HUES48 (cell line): ENCODE data around the gene RAD21L1.

ENCODE experiments used
- H3K27ac ChIP-seq: one replicate; pipeline ENCODE4 v1.7.0; 2013; ENCODE audit warnings: low read depth, low read length, inconsistent platforms
- H3K27me3 ChIP-seq: 2 replicates; pipeline ENCODE4 v1.6.1; 2013; ENCODE audit warnings: mild to moderate bottlenecking, low read length; ENCODE audit not compliant: control insufficient read depth, insufficient read depth
- H3K36me3 ChIP-seq: 2 replicates; pipeline ENCODE4 v1.6.1; 2013; ENCODE audit warnings: low read length; ENCODE audit not compliant: control insufficient read depth, insufficient read depth
- H3K4me1 ChIP-seq: 2 replicates; pipeline ENCODE4 v1.6.1; 2013; ENCODE audit warnings: mild to moderate bottlenecking, low read length; ENCODE audit not compliant: control insufficient read depth, insufficient read depth
- H3K4me3 ChIP-seq: 2 replicates; pipeline ENCODE4 v1.5.1; 2013; ENCODE audit warnings: mild to moderate bottlenecking, low read depth, low read length
- H3K9ac ChIP-seq: 2 replicates; pipeline ENCODE4 v1.6.1; 2013; ENCODE audit warnings: mild to moderate bottlenecking, low read depth, low read length, moderate library complexity
- H3K9me3 ChIP-seq: 2 replicates; pipeline ENCODE4 v1.6.1; 2013; ENCODE audit warnings: low read length; ENCODE audit not compliant: control insufficient read depth, insufficient read depth

RAD21L1 gene

DNA sequence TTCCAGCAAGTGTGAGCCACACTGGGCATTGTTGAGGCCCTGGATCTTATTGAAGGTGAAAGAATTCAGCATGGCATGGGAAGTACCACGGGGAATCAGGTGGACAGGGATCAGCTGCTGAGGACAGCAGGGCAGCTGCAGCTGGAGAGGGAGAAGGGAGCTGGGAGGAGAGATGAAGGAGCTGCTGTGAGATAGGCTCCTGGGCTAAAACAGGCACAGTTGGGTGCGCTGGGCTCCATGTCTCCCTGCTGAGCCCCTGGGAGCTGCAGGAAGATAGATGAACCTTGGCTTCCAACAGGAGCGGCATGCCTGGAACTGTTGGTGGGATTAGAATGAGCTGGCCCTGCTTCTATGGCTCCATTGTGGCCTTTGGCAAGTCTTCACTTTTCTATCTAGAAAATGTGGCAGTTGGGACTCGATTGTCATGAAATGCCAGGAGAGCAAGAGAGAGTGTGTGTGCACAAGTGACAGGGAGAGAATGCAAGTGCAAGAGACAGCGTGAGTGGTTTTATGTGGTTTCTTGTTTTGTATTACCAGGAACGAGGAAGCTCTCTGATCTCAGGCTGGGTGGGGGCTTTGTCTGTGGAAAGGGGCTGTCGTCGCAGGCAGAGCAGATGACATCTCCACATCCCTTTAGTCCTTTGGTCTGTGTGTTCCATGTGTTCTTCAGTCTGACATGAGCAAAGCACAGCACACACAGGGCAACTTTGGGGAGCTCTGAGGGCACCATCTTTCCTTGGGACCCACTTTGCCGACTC lies 60.6 kb downstream of the RAD21L1 start:
- no peaks in the 10 kb centered on the region for H3K27me3 ChIP-seq
- H3K4me3 ChIP-seq, result no peak overlapping the region
- no peaks in the 10 kb centered on the region for H3K4me1 ChIP-seq
- H3K9me3 ChIP-seq, result no peaks in the 10 kb centered on the region
- no peaks in the 10 kb centered on the region for H3K36me3 ChIP-seq
- no peak overlapping the region for H3K27ac ChIP-seq
- no peak overlapping the region for H3K9ac ChIP-seq

- Histone ChIP-seq H3K27ac (no peak overlapping the region), H3K9me3 (no peaks in the 10 kb centered on the region), H3K9ac (no peak overlapping the region), H3K4me1 (no peaks in the 10 kb centered on the region), H3K36me3 (no peaks in the 10 kb centered on the region), H3K4me3 (no peak overlapping the region), H3K27me3 (no peaks in the 10 kb centered on the region)
These were observed 61.5 kb downstream of the RAD21L1 start for GRCh38 chr20:1287306-1287705.

GRCh38 chr20:1287787-1288569 lies 62.1 kb downstream of the RAD21L1 start:
- H3K4me1 ChIP-seq, result no peaks in the 10 kb centered on the region
- no peaks in the 10 kb centered on the region for H3K9me3 ChIP-seq
- H3K27me3 ChIP-seq, result no peaks in the 10 kb centered on the region
- H3K4me3 ChIP-seq, result no peak overlapping the region
- no peak overlapping the region for H3K27ac ChIP-seq
- H3K9ac ChIP-seq, result no peak overlapping the region
- no peaks in the 10 kb centered on the region for H3K36me3 ChIP-seq

GRCh38 chr20:1291191-1291741 lies 65.4 kb downstream of the RAD21L1 start:
- H3K27ac ChIP-seq, result no peak overlapping the region

DNA sequence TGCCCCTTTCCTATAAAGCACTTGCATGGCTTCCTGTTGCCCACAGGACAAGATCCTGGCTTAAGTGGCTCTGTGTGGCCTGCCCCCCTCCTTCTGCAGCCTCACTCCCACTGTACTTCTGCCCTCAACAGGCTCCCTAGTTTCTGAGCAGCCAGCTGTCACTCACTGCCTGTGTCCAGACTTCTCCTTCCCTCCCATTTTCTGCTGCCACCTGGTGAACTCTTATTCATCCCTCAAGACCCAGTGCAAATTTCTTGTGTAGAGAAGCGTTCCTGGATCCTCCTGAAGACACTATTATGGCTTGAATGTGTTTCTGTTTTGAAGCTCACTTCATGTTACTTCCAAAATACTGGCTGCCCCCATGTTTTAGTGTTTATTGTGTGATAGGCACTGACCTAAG lies 66.8 kb downstream of the RAD21L1 start:
- H3K27me3 ChIP-seq, result no peaks in the 10 kb centered on the region
- H3K4me3 ChIP-seq, result no peak overlapping the region
- no peaks in the 10 kb centered on the region for H3K9me3 ChIP-seq
- H3K4me1 ChIP-seq, result no peaks in the 10 kb centered on the region
- H3K27ac ChIP-seq, result no peak overlapping the region
- H3K9ac ChIP-seq, result no peak overlapping the region
- H3K36me3 ChIP-seq, result no peaks in the 10 kb centered on the region

More at GRCh38 chr20:1291191-1291741, 65.4 kb downstream of the RAD21L1 start:
- no peak overlapping the region for H3K4me3 ChIP-seq
- no peaks in the 10 kb centered on the region for H3K27me3 ChIP-seq
- no peaks in the 10 kb centered on the region for H3K36me3 ChIP-seq
- no peaks in the 10 kb centered on the region for H3K9me3 ChIP-seq
- no peaks in the 10 kb centered on the region for H3K4me1 ChIP-seq
- H3K9ac ChIP-seq, result no peak overlapping the region

DNA sequence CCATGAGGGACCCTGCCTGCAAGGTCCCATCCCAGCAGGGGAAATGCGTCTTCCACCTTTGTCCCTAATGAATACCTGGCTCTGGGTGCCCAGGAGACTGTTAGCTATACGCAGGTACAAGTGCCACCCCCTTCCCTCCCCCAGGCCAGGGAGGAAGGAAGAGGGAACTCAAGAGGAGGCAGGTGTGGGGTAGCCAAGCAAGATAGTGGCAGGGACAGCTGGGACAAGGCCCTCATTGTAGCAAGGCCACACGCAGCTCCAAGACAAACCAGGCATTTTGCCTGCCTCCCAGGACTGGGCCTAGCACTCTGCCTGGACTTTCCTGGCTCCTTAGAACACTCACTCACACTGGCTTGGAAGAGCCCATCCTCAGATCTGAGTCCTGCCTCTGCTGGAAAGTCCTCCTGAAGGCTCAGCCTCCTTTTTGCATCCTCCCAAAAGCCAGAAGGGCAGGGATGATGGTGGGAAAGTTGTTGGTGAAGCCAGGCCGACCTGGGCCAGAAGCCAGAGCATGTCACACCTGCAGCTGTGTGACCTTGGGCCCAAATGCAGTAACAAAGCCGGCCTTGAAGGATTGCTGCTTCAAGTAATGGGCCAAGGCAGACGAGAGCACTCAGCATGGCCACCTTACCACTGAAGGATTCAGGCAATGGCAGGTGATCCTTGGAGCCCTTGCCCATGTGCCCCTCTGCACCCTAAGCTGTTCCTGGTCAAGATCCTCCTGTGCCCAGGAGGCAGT lies 68.0 kb downstream of the RAD21L1 start:
- H3K4me3 ChIP-seq, result no peak overlapping the region
- H3K27ac ChIP-seq, result no peak overlapping the region
- H3K4me1 ChIP-seq, result no peaks in the 10 kb centered on the region
- no peaks in the 10 kb centered on the region for H3K36me3 ChIP-seq
- no peaks in the 10 kb centered on the region for H3K27me3 ChIP-seq
- no peaks in the 10 kb centered on the region for H3K9me3 ChIP-seq
- no peak overlapping the region for H3K9ac ChIP-seq

GRCh38 chr20:1294497-1294896 lies 68.7 kb downstream of the RAD21L1 start:
- H3K4me1 ChIP-seq, result no peaks in the 10 kb centered on the region
- H3K27me3 ChIP-seq, result no peaks in the 10 kb centered on the region
- H3K9ac ChIP-seq, result no peak overlapping the region
- no peaks in the 10 kb centered on the region for H3K9me3 ChIP-seq
- H3K4me3 ChIP-seq, result no peak overlapping the region
- H3K27ac ChIP-seq, result no peak overlapping the region
- H3K36me3 ChIP-seq, result no peaks in the 10 kb centered on the region

DNA sequence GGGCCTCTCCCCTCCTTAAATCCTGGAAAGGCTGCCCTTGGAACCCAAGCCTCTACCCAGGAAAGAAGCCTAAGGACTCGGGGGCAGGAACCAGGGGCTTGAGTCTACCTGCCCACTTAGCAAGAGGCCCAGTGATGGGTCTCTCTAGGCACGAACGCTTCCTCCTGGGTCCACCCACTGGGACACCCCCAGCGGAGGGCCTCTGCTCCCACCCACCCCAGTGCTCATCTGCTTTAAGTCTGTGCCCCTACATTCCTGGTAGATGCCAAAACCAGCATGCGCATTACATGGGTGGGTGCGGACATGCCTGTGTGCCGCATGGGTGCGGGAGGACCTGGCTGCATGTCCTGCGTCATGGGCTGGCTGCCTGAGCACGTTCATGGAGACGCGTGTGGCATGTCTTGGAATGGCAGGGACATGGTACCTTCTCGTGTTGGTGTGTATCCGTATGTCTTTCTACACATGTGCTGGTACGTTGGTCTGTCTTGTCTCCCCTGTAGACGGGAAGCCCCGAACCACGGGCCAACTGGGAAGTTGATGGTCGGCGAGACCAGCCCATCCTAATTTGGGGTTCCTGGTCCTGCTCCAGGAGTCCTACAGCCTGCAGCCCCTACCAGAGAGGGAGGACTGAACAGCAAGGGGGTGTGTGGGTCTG lies 69.6 kb downstream of the RAD21L1 start:
- no peak overlapping the region for H3K27ac ChIP-seq
- H3K9ac ChIP-seq, result no peak overlapping the region
- no peaks in the 10 kb centered on the region for H3K4me1 ChIP-seq
- no peaks in the 10 kb centered on the region for H3K9me3 ChIP-seq
- no peaks in the 10 kb centered on the region for H3K27me3 ChIP-seq
- H3K4me3 ChIP-seq, result no peak overlapping the region
- H3K36me3 ChIP-seq, result no peaks in the 10 kb centered on the region

GRCh38 chr20:1296117-1296610 lies 70.3 kb downstream of the RAD21L1 start:
- H3K27me3 ChIP-seq, result no peaks in the 10 kb centered on the region
- no peaks in the 10 kb centered on the region for H3K36me3 ChIP-seq
- no peak overlapping the region for H3K9ac ChIP-seq

GRCh38 chr20:1296922-1297321 lies 71.1 kb downstream of the RAD21L1 start:
- Histone ChIP-seq H3K9me3 (no peaks in the 10 kb centered on the region), H3K4me1 (peaks cover 10% of the 10 kb centered on the region), H3K4me3 (no peak overlapping the region), H3K27ac (no peak overlapping the region), H3K27me3 (no peaks in the 10 kb centered on the region), H3K36me3 (no peaks in the 10 kb centered on the region), H3K9ac (no peak overlapping the region)

More at GRCh38 chr20:1296117-1296610, 70.3 kb downstream of the RAD21L1 start:
- Histone ChIP-seq H3K9me3 (no peaks in the 10 kb centered on the region), H3K4me3 (no peak overlapping the region), H3K4me1 (peaks cover 7% of the 10 kb centered on the region), H3K27ac (no peak overlapping the region)
